HEK293 (cell line): ENCODE measurements around the gene GRIN2A.

ENCODE experiments used
- CTCF ChIA-PET: fragments of 350-600 bp; formaldehyde crosslinking; extraction: SDS; loops from one replicate; lab custom pipeline; 2021; ENCODE audit warnings: antibody characterized with exemption; lab: Yijun Ruan, JAX
- POLR2A ChIA-PET: fragments of 300-600 bp; formaldehyde crosslinking; extraction: SDS; loops from one replicate; lab custom pipeline; 2020; ENCODE audit warnings: antibody characterized with exemption, inconsistent platforms; lab: Yijun Ruan, JAX
- H3K27ac ChIP-seq: fragments of 200-500 bp; sonication (Bioruptor generic); 2 replicates; pipeline ENCODE4 v1.5.1; 2014; ENCODE audit warnings: low read depth, low read length, control low read depth, inconsistent platforms; ENCODE audit errors: extremely low read depth
- H3K36me3 ChIP-seq, 2 experiments: fragments of 200-500 bp in 1 of 2; sonication (Bioruptor generic) in 1 of 2; 1 replicate in 1 of 2; 2 replicates in 1 of 2; pipeline ENCODE4 v1.5.1; 2014 to 2017; ENCODE audit warnings: inconsistent platforms in 2 of 2, low read length in 2 of 2; ENCODE audit not compliant: control insufficient read depth in 2 of 2, insufficient read depth in 1 of 2
- H3K4me1 ChIP-seq: fragments of 200-500 bp; sonication (Bioruptor generic); 2 replicates; pipeline ENCODE4 v1.5.1; 2014; ENCODE audit warnings: mild to moderate bottlenecking, low read length, inconsistent platforms; ENCODE audit not compliant: control insufficient read depth, insufficient read depth
- H3K4me3 ChIP-seq: 2 replicates; pipeline ENCODE4 v1.5.1; 2011; ENCODE audit warnings: low read depth, mild to moderate bottlenecking, control low read depth, low read length, moderate library complexity
- H3K9me3 ChIP-seq: fragments of 200-500 bp; sonication (Bioruptor generic); 2 replicates; pipeline ENCODE4 v1.5.1; 2014; ENCODE audit warnings: low read depth, low read length, inconsistent platforms; ENCODE audit not compliant: control insufficient read depth, insufficient read depth
- BCL11B ChIP-seq: fragments of 450-650 bp; formaldehyde crosslinking; IDR thresholded peaks from 2 replicates; pipeline ENCODE4 v1.5.1; 2016; ENCODE audit warnings: low read depth, missing biosample characterization, missing genetic modification characterization
- KLF1 ChIP-seq: fragments of 450-650 bp; formaldehyde crosslinking; IDR thresholded peaks from 2 replicates; pipeline ENCODE4 v1.5.1; 2016; ENCODE audit warnings: missing biosample characterization, missing genetic modification characterization
- KLF8 ChIP-seq: fragments of 450-650 bp; formaldehyde crosslinking; IDR thresholded peaks from 2 replicates; pipeline ENCODE4 v1.5.1; 2016; ENCODE audit warnings: missing biosample characterization, missing genetic modification characterization
- MEIS1 ChIP-seq: sonication (generic); formaldehyde crosslinking; IDR thresholded peaks from 2 replicates; pipeline ENCODE4 v1.8.1; 2022; ENCODE audit warnings: missing genetic modification reagents, mild to moderate bottlenecking, borderline replicate concordance
- RBAK ChIP-seq: fragments of 450-650 bp; formaldehyde crosslinking; IDR thresholded peaks from 2 replicates; pipeline ENCODE4 v1.5.1; 2016; ENCODE audit warnings: missing biosample characterization, missing genetic modification characterization
- ZBTB17 ChIP-seq: fragments of 450-650 bp; formaldehyde crosslinking; IDR thresholded peaks from 2 replicates; pipeline ENCODE4 v1.5.1; 2016; ENCODE audit warnings: missing biosample characterization, missing genetic modification characterization
- ZFHX2 ChIP-seq: fragments of 450-650 bp; formaldehyde crosslinking; conservative IDR thresholded peaks from 2 replicates; pipeline ENCODE4 v1.5.1; 2016; ENCODE audit warnings: missing biosample characterization, missing genetic modification characterization
- ZFP37 ChIP-seq: fragments of 450-650 bp; formaldehyde crosslinking; IDR thresholded peaks from 2 replicates; pipeline ENCODE4 v1.5.1; 2016; ENCODE audit warnings: missing biosample characterization, missing genetic modification characterization
- ZFP41 ChIP-seq: fragments of 450-650 bp; formaldehyde crosslinking; IDR thresholded peaks from 2 replicates; pipeline ENCODE4 v1.5.1; 2016; ENCODE audit warnings: missing biosample characterization, missing genetic modification characterization, borderline replicate concordance
- ZNF121 ChIP-seq: fragments of 450-650 bp; formaldehyde crosslinking; IDR thresholded peaks from 2 replicates; pipeline ENCODE4 v1.5.1; 2016; ENCODE audit warnings: missing biosample characterization, missing genetic modification characterization
- ZNF140 ChIP-seq: fragments of 450-650 bp; formaldehyde crosslinking; IDR thresholded peaks from 2 replicates; pipeline ENCODE4 v1.5.1; 2016; ENCODE audit warnings: missing biosample characterization, missing genetic modification characterization
- ZNF18 ChIP-seq: fragments of 450-650 bp; formaldehyde crosslinking; IDR thresholded peaks from 2 replicates; pipeline ENCODE4 v1.5.1; 2016; ENCODE audit warnings: missing biosample characterization, missing genetic modification characterization
- ZNF184 ChIP-seq: fragments of 450-650 bp; IDR thresholded peaks from 2 replicates; pipeline ENCODE4 v1.5.1; 2018; ENCODE audit warnings: missing biosample characterization, mild to moderate bottlenecking, missing genetic modification characterization
- ZNF221 ChIP-seq: fragments of 450-650 bp; formaldehyde crosslinking; IDR thresholded peaks from 2 replicates; pipeline ENCODE4 v1.5.1; 2017; ENCODE audit warnings: missing biosample characterization, missing genetic modification characterization, borderline replicate concordance
- ZNF311 ChIP-seq: fragments of 450-650 bp; formaldehyde crosslinking; IDR thresholded peaks from 2 replicates; pipeline ENCODE4 v1.5.1; 2017; ENCODE audit warnings: missing biosample characterization, missing genetic modification characterization, borderline replicate concordance
- ZNF335 ChIP-seq: fragments of 450-650 bp; formaldehyde crosslinking; conservative IDR thresholded peaks from 2 replicates; pipeline ENCODE4 v1.5.1; 2016; ENCODE audit warnings: missing biosample characterization, missing genetic modification characterization
- ZNF366 ChIP-seq: fragments of 450-650 bp; formaldehyde crosslinking; conservative IDR thresholded peaks from 2 replicates; pipeline ENCODE4 v1.5.1; 2016; ENCODE audit warnings: missing biosample characterization, missing genetic modification characterization
- ZNF510 ChIP-seq: fragments of 450-650 bp; formaldehyde crosslinking; IDR thresholded peaks from 2 replicates; pipeline ENCODE4 v1.5.1; 2018; ENCODE audit warnings: mild to moderate bottlenecking, missing genetic modification characterization, missing biosample characterization; ENCODE audit not compliant: insufficient replicate concordance
- ZNF529 ChIP-seq: fragments of 450-650 bp; formaldehyde crosslinking; IDR thresholded peaks from 2 replicates; pipeline ENCODE4 v1.5.1; 2017; ENCODE audit warnings: missing genetic modification characterization, missing biosample characterization; ENCODE audit not compliant: insufficient replicate concordance
- ZNF555 ChIP-seq: fragments of 450-650 bp; formaldehyde crosslinking; conservative IDR thresholded peaks from 2 replicates; pipeline ENCODE4 v1.5.1; 2017; ENCODE audit warnings: missing biosample characterization, mild to moderate bottlenecking, missing genetic modification characterization, inconsistent platforms
- ZNF701 ChIP-seq: fragments of 450-650 bp; formaldehyde crosslinking; IDR thresholded peaks from 2 replicates; pipeline ENCODE4 v1.5.1; 2016; ENCODE audit warnings: missing biosample characterization, missing genetic modification characterization
- ZSCAN16 ChIP-seq: fragments of 450-650 bp; formaldehyde crosslinking; IDR thresholded peaks from 2 replicates; pipeline ENCODE4 v1.5.1; 2016; ENCODE audit warnings: missing biosample characterization, missing genetic modification characterization
- ZXDB ChIP-seq: fragments of 450-650 bp; formaldehyde crosslinking; IDR thresholded peaks from 2 replicates; pipeline ENCODE4 v1.5.1; 2016; ENCODE audit warnings: missing biosample characterization, missing genetic modification characterization
- TF ChIP-seq, protein P1 (sequence below): fragments of 450-650 bp; formaldehyde crosslinking; IDR thresholded peaks from 2 replicates; pipeline ENCODE4 v1.5.1; 2016; ENCODE audit warnings: missing biosample characterization, missing genetic modification characterization
- TF ChIP-seq, protein P2 (sequence below): fragments of 450-650 bp; formaldehyde crosslinking; IDR thresholded peaks from 2 replicates; pipeline ENCODE4 v1.5.0; 2017; ENCODE audit warnings: missing biosample characterization, missing genetic modification characterization, borderline replicate concordance

GRIN2A gene

GRCh38 chr16:10103118-10103517, 79.1 kb downstream of the GRIN2A start (continued):
- TF ChIP-seq BCL11B (tag by site-specific recombination) (no peak), RBAK (tag by site-specific recombination) (no peak), ZFHX2 (no peak), ZNF311 (tag by site-specific recombination) (no peak), KLF1 (tag by site-specific recombination) (no peak), ZXDB (no peak), KLF8 (tag by site-specific recombination) (no peak)
- TF ChIP-seq, all 188 proteins: peak for 0

- ChIA-PET CTCF (interaction anchor here (0.7 kb wide), 1 partner anchor 11 kb away, joined by 3 read pairs; no protein-coding TSS in a partner anchor), POLR2A (no interaction called here)
- Histone ChIP-seq H3K27ac (no peak overlapping the region), H3K4me1 (no peaks in the 10 kb centered on the region), H3K36me3 (no peaks in the 10 kb centered on the region), H3K9me3 (no peaks in the 10 kb centered on the region), H3K4me3 (no peak overlapping the region)
- TF ChIP-seq ZSCAN16 (tag by site-specific recombination) (no peak), ZNF335 (tag by site-specific recombination) (no peak), ZNF701 (tag by site-specific recombination) (no peak), ZNF184 (no peak), ZNF221 (tag by site-specific recombination) (no peak), ZFP41 (tag by site-specific recombination) (no peak), ZNF510 (tag by site-specific recombination) (no peak), ZNF555 (no peak), ZBTB17 (no peak), ZNF529 (tag by site-specific recombination) (no peak), ZNF140 (no peak), ZNF121 (tag by site-specific recombination) (no peak), MEIS1 (CRISPR knock-in tag) (no peak), ZNF18 (tag by site-specific recombination) (no peak), ZNF366 (tag by site-specific recombination) (no peak), ZFP37 (tag by site-specific recombination) (no peak)
- TF ChIP-seq, protein P1, sequence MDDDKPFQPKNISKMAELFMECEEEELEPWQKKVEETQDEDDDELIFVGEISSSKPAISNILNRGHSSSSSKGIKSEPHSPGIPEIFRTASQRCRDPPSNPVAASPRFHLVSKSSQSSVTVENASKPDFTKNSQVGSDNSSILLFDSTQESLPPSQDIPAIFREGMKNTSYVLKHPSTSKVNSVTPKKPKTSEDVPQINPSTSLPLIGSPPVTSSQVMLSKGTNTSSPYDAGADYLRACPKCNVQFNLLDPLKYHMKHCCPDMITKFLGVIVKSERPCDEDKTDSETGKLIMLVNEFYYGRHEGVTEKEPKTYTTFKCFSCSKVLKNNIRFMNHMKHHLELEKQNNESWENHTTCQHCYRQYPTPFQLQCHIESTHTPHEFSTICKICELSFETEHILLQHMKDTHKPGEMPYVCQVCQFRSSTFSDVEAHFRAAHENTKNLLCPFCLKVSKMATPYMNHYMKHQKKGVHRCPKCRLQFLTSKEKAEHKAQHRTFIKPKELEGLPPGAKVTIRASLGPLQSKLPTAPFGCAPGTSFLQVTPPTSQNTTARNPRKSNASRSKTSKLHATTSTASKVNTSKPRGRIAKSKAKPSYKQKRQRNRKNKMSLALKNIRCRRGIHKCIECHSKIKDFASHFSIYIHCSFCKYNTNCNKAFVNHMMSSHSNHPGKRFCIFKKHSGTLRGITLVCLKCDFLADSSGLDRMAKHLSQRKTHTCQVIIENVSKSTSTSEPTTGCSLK (tag by site-specific recombination): no peak
- TF ChIP-seq, protein P2, sequence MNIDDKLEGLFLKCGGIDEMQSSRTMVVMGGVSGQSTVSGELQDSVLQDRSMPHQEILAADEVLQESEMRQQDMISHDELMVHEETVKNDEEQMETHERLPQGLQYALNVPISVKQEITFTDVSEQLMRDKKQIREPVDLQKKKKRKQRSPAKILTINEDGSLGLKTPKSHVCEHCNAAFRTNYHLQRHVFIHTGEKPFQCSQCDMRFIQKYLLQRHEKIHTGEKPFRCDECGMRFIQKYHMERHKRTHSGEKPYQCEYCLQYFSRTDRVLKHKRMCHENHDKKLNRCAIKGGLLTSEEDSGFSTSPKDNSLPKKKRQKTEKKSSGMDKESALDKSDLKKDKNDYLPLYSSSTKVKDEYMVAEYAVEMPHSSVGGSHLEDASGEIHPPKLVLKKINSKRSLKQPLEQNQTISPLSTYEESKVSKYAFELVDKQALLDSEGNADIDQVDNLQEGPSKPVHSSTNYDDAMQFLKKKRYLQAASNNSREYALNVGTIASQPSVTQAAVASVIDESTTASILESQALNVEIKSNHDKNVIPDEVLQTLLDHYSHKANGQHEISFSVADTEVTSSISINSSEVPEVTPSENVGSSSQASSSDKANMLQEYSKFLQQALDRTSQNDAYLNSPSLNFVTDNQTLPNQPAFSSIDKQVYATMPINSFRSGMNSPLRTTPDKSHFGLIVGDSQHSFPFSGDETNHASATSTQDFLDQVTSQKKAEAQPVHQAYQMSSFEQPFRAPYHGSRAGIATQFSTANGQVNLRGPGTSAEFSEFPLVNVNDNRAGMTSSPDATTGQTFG (tag by site-specific recombination): no peak
These were observed 81.4 kb downstream of the GRIN2A start for GRCh38 chr16:10100829-10101228.
